HG02763 (cell line): Measurements from ENCODE around the gene AP2B1.
"Not testable (repeated sequence)": the region's sequence is repeated elsewhere in the genome, so short reads cannot be mapped to it uniquely, and the experiment has no call there.

ENCODE experiments used
- ATAC-seq: cut with Tn5 transposase; IDR thresholded peaks from one replicate; pipeline ENCODE4 v1.9.1; 2021; ENCODE audit warnings: mild to moderate bottlenecking, moderate library complexity; ENCODE audit not compliant: unreplicated experiment

The AP2B1 gene

DNA sequence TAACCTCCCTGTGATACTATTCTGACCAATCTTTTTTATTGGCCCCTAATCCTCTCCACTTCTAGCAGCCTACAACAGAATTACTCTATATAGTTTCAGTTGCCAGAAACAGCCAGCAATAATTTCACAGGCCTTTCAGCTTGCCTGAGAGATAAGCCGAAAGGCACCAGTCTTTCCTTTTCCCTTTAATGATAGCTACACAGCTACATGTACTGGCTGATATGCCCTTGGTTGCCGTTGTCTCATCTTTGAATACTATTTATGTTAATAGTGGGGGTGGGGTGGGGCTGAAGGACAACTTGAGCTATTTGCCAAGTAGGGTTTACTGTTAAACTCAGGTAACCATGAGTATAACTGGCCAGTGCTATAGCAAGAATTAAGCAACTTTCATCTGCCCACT, 108.5 kb downstream of the AP2B1 start:
- no peak for ATAC-seq

DNA sequence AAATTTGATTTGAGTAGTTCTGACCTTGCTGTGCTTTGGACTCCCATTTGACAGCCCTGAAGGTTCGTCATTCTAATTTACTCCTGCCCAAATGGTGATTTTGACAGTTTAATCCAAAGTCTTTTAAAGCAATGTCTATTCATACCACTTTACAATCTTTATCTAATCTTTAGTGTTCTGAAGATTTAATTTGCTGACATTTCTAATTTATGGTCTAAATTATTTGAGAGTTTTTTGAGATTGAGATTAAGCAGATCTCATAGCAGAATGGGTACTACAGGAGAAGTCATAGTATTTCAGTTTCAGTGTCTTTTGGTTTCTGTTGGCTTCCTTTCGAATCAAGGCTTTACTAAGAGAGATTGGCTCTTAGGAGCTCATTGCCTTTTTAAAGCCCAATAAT, 111.7 kb downstream of the AP2B1 start:
- no peak for ATAC-seq

DNA sequence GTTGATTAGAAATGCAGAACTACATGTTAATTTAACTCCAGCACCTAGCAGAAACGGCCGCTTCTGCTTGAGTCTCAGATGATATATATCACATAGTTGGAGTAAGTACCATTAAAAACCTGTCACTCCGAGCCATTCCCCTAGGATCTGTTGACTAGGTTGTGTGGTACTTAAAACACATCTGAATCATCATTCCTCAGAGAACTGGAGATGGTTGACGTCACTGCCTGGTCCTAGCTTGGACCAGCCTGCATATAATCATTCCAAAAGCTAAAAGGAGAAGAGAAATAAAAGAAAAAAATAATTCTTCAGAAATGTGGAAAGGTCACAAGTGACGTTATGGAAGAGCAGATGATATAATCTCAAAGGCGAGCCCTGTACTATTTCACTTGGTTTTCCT, 113.0 kb downstream of the AP2B1 start:
- ATAC-seq, result no peak

GRCh38 chr17:35701491-35701890, 114.4 kb downstream of the AP2B1 start:
- no peak for ATAC-seq

- ATAC-seq, result not testable (repeated sequence)
Observed at GRCh38 chr17:35703308-35703707, 116.2 kb downstream of the AP2B1 start.

DNA sequence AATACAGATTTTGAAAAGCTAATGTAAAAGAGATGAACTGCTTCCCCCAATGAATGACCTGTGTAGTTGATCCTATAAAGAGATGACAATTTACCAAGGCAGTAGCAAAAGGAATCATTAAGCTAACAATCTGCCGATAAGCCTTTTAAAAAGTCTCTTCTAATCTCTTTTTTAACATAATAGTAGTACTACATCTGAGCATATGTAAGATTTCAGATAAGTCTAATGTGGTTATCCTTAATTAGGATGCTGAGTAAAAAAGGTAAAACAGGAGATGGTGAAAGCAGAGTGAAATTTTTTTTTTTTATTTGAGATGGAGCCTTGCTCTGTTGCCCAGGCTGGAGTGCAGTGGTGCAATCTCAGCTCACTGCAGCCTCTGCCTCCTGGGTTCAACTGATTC, 118.1 kb downstream of the AP2B1 start:
- no peak for ATAC-seq

- ATAC-seq, result no peak
Observed at GRCh38 chr17:35705705-35706104, 118.6 kb downstream of the AP2B1 start.

GRCh38 chr17:35708149-35708548, 121.0 kb downstream of the AP2B1 start:
- ATAC-seq, result no peak

GRCh38 chr17:35708951-35709350, 121.8 kb downstream of the AP2B1 start:
- ATAC-seq, result no peak

DNA sequence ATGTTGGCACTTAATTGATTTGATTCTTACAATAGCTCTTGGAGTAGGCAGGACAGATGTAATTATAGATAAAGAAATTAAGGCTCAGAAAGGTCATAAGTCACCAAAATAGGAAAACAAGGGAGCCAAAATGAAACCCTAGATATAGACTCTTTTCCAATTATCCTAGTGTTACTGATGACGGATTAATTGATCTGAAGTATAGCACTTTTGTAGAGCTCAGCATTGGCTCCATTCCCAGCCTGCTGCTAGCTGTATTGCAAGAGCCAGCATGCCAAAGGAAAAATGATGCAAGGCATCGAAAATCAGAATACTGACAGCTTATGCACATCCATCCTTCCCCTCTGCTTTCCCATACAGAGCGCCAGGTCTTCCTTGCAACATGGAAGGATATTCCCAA, 122.8 kb downstream of the AP2B1 start:
- ATAC-seq, result no peak

DNA sequence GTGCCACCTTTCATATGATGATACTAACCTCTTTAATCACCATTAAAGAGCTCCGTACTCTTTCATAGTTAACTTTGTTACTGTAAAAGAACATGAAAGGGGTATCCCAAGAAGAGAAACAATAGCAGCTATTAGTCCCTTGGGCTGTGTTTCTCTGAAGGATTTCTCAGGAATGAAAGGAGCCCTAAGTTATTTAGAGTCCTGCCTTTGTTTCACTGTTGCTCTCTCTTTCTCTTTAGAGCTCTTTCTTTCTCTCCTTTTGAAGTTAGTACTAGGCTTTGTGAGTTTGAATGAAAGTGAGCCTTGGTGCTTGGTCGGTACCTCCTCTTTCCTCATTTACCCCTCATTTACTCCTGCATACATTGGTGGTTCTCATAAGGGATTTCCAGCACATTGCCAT, 123.8 kb downstream of the AP2B1 start:
- ATAC-seq, result no peak

DNA sequence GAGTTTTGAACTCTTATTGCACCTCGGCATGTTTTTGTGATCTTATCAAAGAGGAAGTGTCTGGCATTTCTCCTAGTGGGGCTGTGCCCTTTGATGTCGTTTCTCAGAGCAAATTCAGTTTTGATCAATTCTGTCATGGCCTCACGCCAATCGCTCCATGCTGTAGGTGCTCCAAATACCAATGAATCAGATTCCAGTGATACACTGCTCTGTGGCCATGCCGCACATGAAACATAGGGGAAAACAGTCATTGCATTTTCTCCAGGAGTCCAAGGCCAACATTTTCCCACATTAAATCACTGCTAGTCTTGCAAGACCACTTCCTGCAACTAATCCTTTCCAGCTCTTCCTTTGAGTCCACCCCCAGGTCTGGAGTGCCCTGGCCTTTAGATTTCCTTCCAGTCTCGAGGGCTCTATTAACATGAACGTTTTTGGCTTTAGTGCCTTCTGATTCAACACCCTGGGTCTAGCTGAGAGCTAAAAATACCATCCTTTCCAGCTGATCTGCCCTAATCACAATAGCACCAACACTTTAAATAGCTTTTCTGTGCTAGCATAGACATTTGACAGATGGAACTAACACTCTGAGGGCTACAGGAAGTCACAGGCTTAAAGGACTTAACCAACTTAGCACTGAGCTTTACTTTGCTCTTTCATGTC, 126.1 kb downstream of the AP2B1 start:
- no peak for ATAC-seq

DNA sequence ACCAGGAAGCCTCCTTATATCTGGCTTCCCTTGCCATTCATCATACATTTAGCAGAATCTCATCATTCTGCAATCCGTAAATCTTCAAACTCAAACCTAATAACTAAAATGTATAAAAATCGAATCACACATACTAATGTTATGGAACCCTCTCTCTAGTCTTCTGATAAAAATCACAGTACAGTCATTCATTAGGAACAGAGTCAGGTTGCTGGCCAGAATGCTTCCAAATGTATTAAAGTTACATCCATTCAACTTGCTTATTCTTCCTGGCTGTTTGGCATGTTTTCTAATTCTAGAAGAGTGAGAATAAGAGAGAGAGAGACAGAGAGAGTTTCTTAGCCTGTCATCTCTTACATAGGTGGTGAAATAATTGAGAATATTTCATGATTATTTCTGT, 127.9 kb downstream of the AP2B1 start:
- no peak for ATAC-seq

DNA sequence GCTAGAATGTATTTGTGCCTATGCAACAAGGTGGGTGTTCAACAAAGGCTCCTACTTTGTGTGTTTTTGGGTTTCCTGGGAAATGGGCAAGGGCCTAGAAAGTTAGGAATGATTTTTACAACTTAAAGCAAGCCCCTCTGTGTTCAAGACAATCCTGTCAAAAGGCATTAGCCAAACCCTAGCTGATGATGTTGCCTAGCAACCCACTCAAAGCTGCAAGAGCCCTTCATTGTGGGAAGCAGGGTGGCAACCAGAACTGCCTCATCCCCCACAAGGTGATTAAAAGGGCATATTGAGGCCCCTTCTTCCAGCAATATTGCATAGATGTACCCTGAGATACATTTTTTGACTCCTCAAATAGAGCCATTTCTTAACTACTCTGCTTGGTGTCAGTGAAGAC, 128.3 kb downstream of the AP2B1 start:
- ATAC-seq, result no peak

DNA sequence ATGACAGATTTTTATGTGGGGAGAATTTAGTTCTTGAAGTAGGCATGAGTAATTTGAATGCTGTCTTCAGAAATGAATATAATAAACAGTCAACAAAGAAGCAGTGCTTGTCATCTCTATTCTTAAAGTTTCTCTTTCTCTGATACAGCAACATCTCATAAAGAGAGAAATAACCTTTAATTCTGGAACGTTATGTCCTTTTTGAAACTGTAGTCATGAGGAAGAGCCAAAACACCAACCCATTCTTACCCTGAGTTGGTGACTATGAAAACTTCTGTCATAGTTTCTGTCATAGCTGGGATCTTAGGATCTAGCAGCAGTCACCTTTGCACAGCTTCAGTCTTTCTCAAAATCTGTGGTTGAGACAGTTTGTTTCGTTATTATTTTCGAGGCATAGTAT, 129.1 kb downstream of the AP2B1 start:
- no peak for ATAC-seq

DNA sequence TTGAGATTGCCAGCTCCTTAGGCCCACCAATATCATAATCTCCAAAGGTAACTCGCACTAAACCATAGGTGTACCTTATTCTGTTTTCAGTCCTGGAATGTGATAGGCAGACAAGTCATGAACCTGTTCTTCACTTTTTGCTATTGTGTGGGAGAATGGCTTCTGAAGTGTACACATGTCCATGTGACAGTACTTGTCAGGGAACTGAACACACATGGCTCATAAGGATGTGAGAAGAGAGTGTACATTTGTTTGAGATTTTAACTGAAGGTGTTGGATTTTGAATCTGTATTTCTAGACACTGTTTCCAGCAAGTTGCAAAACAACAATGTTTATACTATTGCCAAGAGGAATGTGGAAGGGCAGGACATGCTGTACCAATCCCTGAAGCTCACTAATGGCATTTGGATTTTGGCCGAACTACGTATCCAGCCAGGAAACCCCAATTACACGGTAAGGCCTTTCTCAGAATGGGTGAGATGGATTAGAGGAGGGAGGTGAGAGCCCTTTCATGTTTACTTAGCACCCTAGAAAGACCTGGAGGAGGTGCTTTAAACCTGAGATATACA, 129.9 kb downstream of the AP2B1 start:
- no peak for ATAC-seq

- no peak for ATAC-seq
Observed at GRCh38 chr17:35717475-35717874, 130.4 kb downstream of the AP2B1 start.

- ATAC-seq, result no peak
Observed at GRCh38 chr17:35723735-35724134, 136.6 kb downstream of the AP2B1 start.

- no peak for ATAC-seq
Observed at GRCh38 chr17:35725058-35725457, 137.9 kb downstream of the AP2B1 start.

GRCh38 chr17:35725802-35726126, 138.6 kb downstream of the AP2B1 start:
- ATAC-seq, result no peak

DNA sequence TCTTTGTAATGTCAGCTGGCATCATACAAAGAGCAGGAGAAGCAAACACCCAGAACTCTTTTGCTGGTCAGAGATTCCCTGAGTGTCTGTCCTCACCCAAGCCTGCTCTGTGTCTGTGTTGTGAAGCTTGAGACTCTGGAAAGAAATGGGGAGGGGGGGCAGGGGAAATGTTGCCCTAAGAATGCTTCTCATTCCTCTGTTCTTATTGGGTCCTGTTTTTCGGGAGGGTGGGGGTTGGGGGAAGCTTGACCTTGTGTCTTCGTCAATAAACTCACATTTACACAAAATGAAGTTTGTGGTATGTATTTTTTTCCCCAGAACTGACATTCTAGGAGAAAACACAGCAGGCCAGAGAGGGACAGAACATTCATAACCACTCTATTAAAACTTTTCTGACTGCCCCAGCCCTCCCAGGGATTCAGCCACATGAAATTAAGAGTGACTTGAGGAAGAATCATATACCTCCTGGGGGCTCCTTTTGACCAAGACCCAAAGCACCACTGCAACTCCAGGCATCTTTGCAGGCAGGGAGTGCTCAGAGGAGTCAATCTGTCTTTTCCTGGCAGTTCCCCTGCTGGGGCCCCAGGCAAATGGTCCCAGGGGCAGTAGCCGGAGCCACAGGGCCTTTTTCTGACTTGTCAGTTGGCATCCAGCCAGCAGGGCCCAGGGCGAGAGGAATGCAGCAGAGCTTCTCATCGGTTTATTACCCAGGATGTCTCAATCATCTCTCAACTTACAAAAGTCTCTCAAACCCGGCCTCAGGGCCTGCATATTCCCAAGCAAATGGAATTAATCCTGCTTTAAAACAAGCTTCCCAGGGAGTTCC, 139.2 kb downstream of the AP2B1 start:
- no peak for ATAC-seq

GRCh38 chr17:35726953-35727460, 139.9 kb downstream of the AP2B1 start:
- ATAC-seq, result no peak
